Epithelial cell of esophagus (primary cell): ENCODE results near the gene ETHE1.
"Not testable (repeated sequence)": the region's sequence is repeated elsewhere in the genome, so short reads cannot be mapped to it uniquely, and the experiment has no call there.

Source experiments
- DNase-seq: peaks from one replicate; pipeline ENCODE4 v3.0.0; 2010; ENCODE audit warnings: low read depth
- H3K4me3 ChIP-seq: 2 replicates; pipeline ENCODE4 v1.5.1; 2011; ENCODE audit warnings: mild to moderate bottlenecking, low read length, control low read depth
- CTCF ChIP-seq: IDR thresholded peaks from 2 replicates; pipeline ENCODE4 v1.5.1; 2011; ENCODE audit warnings: low read depth, mild to moderate bottlenecking, low read length, control low read depth, inconsistent platforms; ENCODE audit not compliant: insufficient read depth; ENCODE audit errors: missing control alignments

The ETHE1 gene

GRCh38 chr19:43524922-43525835, 1.8 kb downstream of the ETHE1 start:
- no peak for TF ChIP-seq CTCF
- DNase-seq, result peak; percentile 90
- H3K4me3 ChIP-seq, result peak overlapping the region; percentile 83

GRCh38 chr19:43523696-43524095, 3.3 kb downstream of the ETHE1 start:
- peak; percentile 31 for DNase-seq
- H3K4me3 ChIP-seq, result not testable (repeated sequence)

- DNase-seq, result peak; percentile 48
- no peak for TF ChIP-seq CTCF
- H3K4me3 ChIP-seq, result no peak overlapping the region
These were observed 4.1 kb downstream of the ETHE1 start for GRCh38 chr19:43522929-43523328.

- peak; percentile 90 for TF ChIP-seq CTCF
- no peak overlapping the region for H3K4me3 ChIP-seq
- DNase-seq, result peak; percentile 99
These were observed 7.4 kb downstream of the ETHE1 start for GRCh38 chr19:43519436-43520088.

GRCh38 chr19:43518051-43518450, 8.9 kb downstream of the ETHE1 start:
- DNase-seq, result peak; percentile 79
- no peak for TF ChIP-seq CTCF
- no peak overlapping the region for H3K4me3 ChIP-seq

GRCh38 chr19:43512399-43512798, 14.6 kb downstream of the ETHE1 start:
- not testable (repeated sequence) for H3K4me3 ChIP-seq, DNase-seq

- no peak for DNase-seq
- no peak for TF ChIP-seq CTCF
- H3K4me3 ChIP-seq, result no peak overlapping the region
These were observed 15.7 kb downstream of the ETHE1 start for GRCh38 chr19:43511324-43511723.

GRCh38 chr19:43510713-43511112, 16.3 kb downstream of the ETHE1 start:
- no peak overlapping the region for H3K4me3 ChIP-seq
- TF ChIP-seq CTCF, result no peak
- DNase-seq, result no peak
